Measurements from ENCODE around the gene SGF29. TPM values are rescaled to one million over a fixed set of nuclear protein-coding genes. Genes with fewer than 3 reads are reported as not detected.

Gene SGF29
- total and polyA plus RNA-seq, 9 of the 15 experiments (the other 6 are each of a cell fraction or from before 2014, with no cell fraction given): 2.6 to 36.1 (median 21.2) TPM

GRCh38 chr16:28586466-28586865, 32.7 kb downstream of the SGF29 start:
- ChIA-PET CTCF (ENCODE audit: low intra/inter-chr PET ratio) (no interaction called here), POLR2A (no interaction called here)
- H3K9me3 ChIP-seq (replicated peaks; ENCODE audit: control insufficient read depth, insufficient read depth, low read depth, low read length): no peaks in the 10 kb centered on the region
- no peak overlapping the region for H3K4me2 ChIP-seq (ENCODE audit: insufficient read depth, low read length)
- H3K4me1 ChIP-seq (replicated peaks in 1 of 2; ENCODE audit: control insufficient read depth in 2 of 2, insufficient read depth in 2 of 2, low read length in 2 of 2): no peaks in the 10 kb centered on the region
- no peak overlapping the region for H3K4me3 ChIP-seq
- no peak overlapping the region for H3K9ac ChIP-seq (ENCODE audit: insufficient read depth in 1 of 2, low read depth in 2 of 2, low read length in 2 of 2)
- peaks cover 52% of the 10 kb centered on the region; the same call in 2 of the 3 replicates for H3K36me3 ChIP-seq (ENCODE audit: control insufficient read depth, insufficient read depth, low read length)
- H3K9me1 ChIP-seq (ENCODE audit: control insufficient read depth, insufficient read depth, low read length): no peaks in the 10 kb centered on the region
- no peak overlapping the region for H3K27ac ChIP-seq (ENCODE audit: extremely low read depth, low read depth, low read length)
- H4K20me1 ChIP-seq (replicated peaks; ENCODE audit: control insufficient read depth, insufficient read depth, low read length): no peaks in the 10 kb centered on the region
- H3K79me2 ChIP-seq (ENCODE audit: control insufficient read depth, insufficient read depth, low read length): no peaks in the 10 kb centered on the region
- no peaks in the 10 kb centered on the region for H3K27me3 ChIP-seq (ENCODE audit: control insufficient read depth in 2 of 2, insufficient read depth in 2 of 2, low read length in 2 of 2)
- intact Hi-C loops (cut with micrococcal nuclease): no loop called here
- no peak overlapping the region for H2AFZ ChIP-seq (ENCODE audit: low read depth, low read length)
- 68% methylated on average over 3 of the region's 3 CpGs for WGBS (ENCODE audit: insufficient coverage, low coverage, missing lambda C conversion rate)
- no peak for FAIRE-seq
- ATAC-seq: no peak
- DNase-seq (ENCODE audit: extremely low read depth in 1 of 4, low spot score in 3 of 4): no peak
- in situ Hi-C loops (cut with MboI): no loop called here
- no TSS peak for BruUV-seq (replicated peaks)
- TF ChIP-seq SMARCE1 (IDR thresholded peaks at IDR 0.05) (no peak), ELF2 (CRISPR knock-in tag; IDR thresholded peaks at IDR 0.05) (no peak), PBX2 (CRISPR knock-in tag; IDR thresholded peaks at IDR 0.05; ENCODE audit: low read depth) (no peak), PBX2 (tag; conservative IDR thresholded peaks at IDR 0.05; ENCODE audit: low read depth) (no peak), ZNF121 (CRISPR knock-in tag; conservative IDR thresholded peaks at IDR 0.05) (no peak), TEAD2 (tag; IDR thresholded peaks at IDR 0.05) (no peak), ETS1 (conservative IDR thresholded peaks at IDR 0.05; ENCODE audit: control insufficient read depth, low read depth, low read length) (no peak), NR2C1 (IDR thresholded peaks at IDR 0.05) (no peak), NR2C1 (tag; IDR thresholded peaks at IDR 0.05) (no peak), CREB1 (IDR thresholded peaks at IDR 0.05) (no peak), CREB1 (CRISPR knock-in tag; IDR thresholded peaks at IDR 0.05) (no peak), ID3 (CRISPR knock-in tag; IDR thresholded peaks at IDR 0.05) (no peak), ID3 (tag; IDR thresholded peaks at IDR 0.05) (no peak), RFX7 (CRISPR knock-in tag; IDR thresholded peaks at IDR 0.05) (no peak), CTCFL (IDR thresholded peaks at IDR 0.05; ENCODE audit: borderline replicate concordance, insufficient read depth, low read depth, low read length, poor library complexity, severe bottlenecking) (no peak)
